Fibroblast of lung (primary cell): Measurements from ENCODE around the gene PNPLA3. TPM values are rescaled to one million over a fixed set of nuclear protein-coding genes. Genes with fewer than 3 reads are reported as not detected.

Experiments
- DNase-seq, 2 donors: peaks; one replicate each; pipeline versions ENCODE4 v3.0.0 to v3.0.0-alpha.2; 2010; ENCODE audit warnings: low read depth in 2 of 2
- H2AFZ ChIP-seq: 2 replicates; pipeline ENCODE4 v1.5.1; 2012; ENCODE audit warnings: low read length, control low read depth, inconsistent platforms
- H3K27ac ChIP-seq: 2 replicates; pipeline ENCODE4 v1.5.1; 2011; ENCODE audit warnings: low read length, control low read depth; ENCODE audit not compliant: insufficient read depth
- H3K27me3 ChIP-seq: 2 replicates; pipeline ENCODE4 v1.5.1; 2011; ENCODE audit warnings: mild to moderate bottlenecking, low read length; ENCODE audit not compliant: control insufficient read depth, insufficient read depth
- H3K36me3 ChIP-seq: 2 replicates; pipeline ENCODE4 v1.5.1; 2011; ENCODE audit warnings: low read length; ENCODE audit not compliant: control insufficient read depth, insufficient read depth
- H3K4me1 ChIP-seq: 2 replicates; pipeline ENCODE4 v1.5.1; 2011; ENCODE audit warnings: low read length; ENCODE audit not compliant: control insufficient read depth, insufficient read depth; ENCODE audit errors: extremely low read depth
- H3K4me2 ChIP-seq: 2 replicates; pipeline ENCODE4 v1.5.1; 2011; ENCODE audit warnings: low read length, control low read depth; ENCODE audit not compliant: insufficient read depth; ENCODE audit errors: extremely low read depth
- H3K4me3 ChIP-seq, 4 experiments: fragments of 200-600 bp in 1 of 4; sonication (generic) in 1 of 4; replicated peaks in 1 of 4; 2 replicates each; pipeline ENCODE4 v1.5.1; 2011 to 2016; ENCODE audit warnings: low read length in 4 of 4, low read depth in 3 of 4, mild to moderate bottlenecking in 3 of 4, control low read depth in 2 of 4, inconsistent platforms in 1 of 4, mixed read lengths in 1 of 4; ENCODE audit not compliant: insufficient read depth in 1 of 4; ENCODE audit errors: control extremely low read depth in 1 of 4
- H3K79me2 ChIP-seq: 2 replicates; pipeline ENCODE4 v1.5.1; 2012; ENCODE audit warnings: mild to moderate bottlenecking, low read length, inconsistent platforms; ENCODE audit not compliant: control insufficient read depth, insufficient read depth
- H3K9ac ChIP-seq: 2 replicates; pipeline ENCODE4 v1.5.1; 2011; ENCODE audit warnings: mild to moderate bottlenecking, low read length, control low read depth; ENCODE audit not compliant: insufficient read depth
- H3K9me3 ChIP-seq: 2 replicates; pipeline ENCODE4 v1.5.1; 2012; ENCODE audit warnings: low read depth, low read length; ENCODE audit not compliant: control insufficient read depth, insufficient read depth
- H4K20me1 ChIP-seq: 2 replicates; pipeline ENCODE4 v1.5.1; 2011; ENCODE audit warnings: low read length; ENCODE audit not compliant: control insufficient read depth, insufficient read depth; ENCODE audit errors: extremely low read depth
- EZH2 ChIP-seq: IDR thresholded peaks from 2 replicates; pipeline ENCODE4 v1.5.1; 2012; ENCODE audit warnings: low read length, control low read depth, mild to moderate bottlenecking; ENCODE audit errors: missing control alignments
- polyA plus RNA-seq, 2 donors: library from polyadenylated mRNA; depleted of rRNA in 1 of 2; stranded (reverse) in 1 of 2; unstranded in 1 of 2; fragments of >200 nt; gene quantifications; 2 replicates each; pipeline ENCODE4 v1.2.1, GENCODE V29; 2011 to 2012; ENCODE audit warnings: missing spikeins in 1 of 2
- total RNA-seq: library from RNA; depleted of rRNA; stranded (reverse); fragments of >200 nt; gene quantifications from 2 replicates; pipeline ENCODE4 v1.2.1, GENCODE V29; 2014
- TF ChIP-seq, protein P1 (sequence below), 2 donors: IDR thresholded peaks in 1 of 2; conservative IDR thresholded peaks in 1 of 2; 1 replicate in 1 of 2; 2 replicates in 1 of 2; pipeline ENCODE4 v1.5.1; 2011 to 2012; ENCODE audit warnings: low read length in 2 of 2, control low read depth in 1 of 2, inconsistent platforms in 1 of 2, low read depth in 1 of 2, mild to moderate bottlenecking in 1 of 2

The PNPLA3 gene
- total and polyA plus RNA-seq, 2 donors (not counting 1 experiment from before 2014, with no cell fraction given), result 6.8 to 12.6 TPM

DNA sequence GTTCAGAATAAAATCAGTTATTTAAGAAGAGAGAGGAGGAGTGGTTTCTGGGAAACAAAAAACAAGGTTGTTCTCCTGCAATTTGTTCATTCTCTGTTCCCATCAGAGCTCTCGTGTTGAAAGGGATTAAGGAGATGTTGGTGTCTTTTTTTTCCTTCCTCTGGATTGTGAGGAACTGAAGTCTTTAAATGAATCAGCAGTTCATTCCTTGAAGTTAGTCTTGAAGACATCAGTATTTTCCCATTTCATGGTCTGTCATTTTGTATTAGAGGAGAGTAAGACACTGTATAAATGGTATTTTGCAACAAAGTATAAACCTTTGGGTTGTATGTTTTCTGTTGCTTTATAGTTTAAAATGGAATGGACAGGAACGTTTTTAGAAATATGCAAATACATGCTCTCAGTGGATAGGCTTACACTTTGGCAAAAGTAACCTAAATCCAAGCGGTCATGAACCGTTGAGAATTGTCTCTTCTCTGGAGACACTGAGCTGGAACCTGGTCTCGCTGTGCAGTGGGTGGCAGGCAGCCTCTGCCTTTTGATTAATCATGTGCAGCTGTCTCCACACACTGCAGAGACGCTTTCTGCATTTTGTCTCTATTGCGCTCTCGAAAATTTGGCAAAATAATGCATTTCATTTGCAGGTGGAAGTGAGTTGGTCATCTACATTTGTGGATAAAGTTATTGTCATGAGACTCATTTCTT lies 64.7 kb downstream of the PNPLA3 start:
- Histone ChIP-seq H3K27ac (no peak overlapping the region), H3K36me3 (peaks cover 7% of the 10 kb centered on the region), H4K20me1 (no peaks in the 10 kb centered on the region), H3K4me3 (no peak overlapping the region), H3K27me3 (no peaks in the 10 kb centered on the region), H3K4me2 (no peak overlapping the region), H3K9ac (no peak overlapping the region), H3K4me1 (peaks cover 3% of the 10 kb centered on the region), H3K9me3 (no peaks in the 10 kb centered on the region), H3K79me2 (no peaks in the 10 kb centered on the region), H2AFZ (no peak overlapping the region)
- no peak for TF ChIP-seq EZH2
- TF ChIP-seq, protein P1, sequence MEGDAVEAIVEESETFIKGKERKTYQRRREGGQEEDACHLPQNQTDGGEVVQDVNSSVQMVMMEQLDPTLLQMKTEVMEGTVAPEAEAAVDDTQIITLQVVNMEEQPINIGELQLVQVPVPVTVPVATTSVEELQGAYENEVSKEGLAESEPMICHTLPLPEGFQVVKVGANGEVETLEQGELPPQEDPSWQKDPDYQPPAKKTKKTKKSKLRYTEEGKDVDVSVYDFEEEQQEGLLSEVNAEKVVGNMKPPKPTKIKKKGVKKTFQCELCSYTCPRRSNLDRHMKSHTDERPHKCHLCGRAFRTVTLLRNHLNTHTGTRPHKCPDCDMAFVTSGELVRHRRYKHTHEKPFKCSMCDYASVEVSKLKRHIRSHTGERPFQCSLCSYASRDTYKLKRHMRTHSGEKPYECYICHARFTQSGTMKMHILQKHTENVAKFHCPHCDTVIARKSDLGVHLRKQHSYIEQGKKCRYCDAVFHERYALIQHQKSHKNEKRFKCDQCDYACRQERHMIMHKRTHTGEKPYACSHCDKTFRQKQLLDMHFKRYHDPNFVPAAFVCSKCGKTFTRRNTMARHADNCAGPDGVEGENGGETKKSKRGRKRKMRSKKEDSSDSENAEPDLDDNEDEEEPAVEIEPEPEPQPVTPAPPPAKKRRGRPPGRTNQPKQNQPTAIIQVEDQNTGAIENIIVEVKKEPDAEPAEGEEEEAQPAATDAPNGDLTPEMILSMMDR (conservative IDR thresholded peaks at IDR 0.05 in 1 of 2, IDR thresholded peaks at IDR 0.05 in 1 of 2; ENCODE audit: low read depth in 1 of 2, low read length in 2 of 2), result no peak
- DNase-seq, result no peak

GRCh38 chr22:43988960-43989359 lies 65.4 kb downstream of the PNPLA3 start:
- H4K20me1 ChIP-seq, result no peaks in the 10 kb centered on the region
- TF ChIP-seq, protein P1 (conservative IDR thresholded peaks at IDR 0.05 in 1 of 2, IDR thresholded peaks at IDR 0.05 in 1 of 2; ENCODE audit: low read depth in 1 of 2, low read length in 2 of 2), result no peak
- TF ChIP-seq EZH2, result no peak
- H3K27me3 ChIP-seq, result no peaks in the 10 kb centered on the region
- no peak overlapping the region for H3K4me2 ChIP-seq
- H3K27ac ChIP-seq, result no peak overlapping the region
- H3K79me2 ChIP-seq, result no peaks in the 10 kb centered on the region
- no peak overlapping the region for H3K9ac ChIP-seq
- H2AFZ ChIP-seq, result no peak overlapping the region
- H3K36me3 ChIP-seq, result peaks cover 9% of the 10 kb centered on the region
- DNase-seq, result no peak
- H3K4me1 ChIP-seq, result peaks cover 3% of the 10 kb centered on the region
- H3K9me3 ChIP-seq, result no peaks in the 10 kb centered on the region
- H3K4me3 ChIP-seq, result no peak overlapping the region

DNA sequence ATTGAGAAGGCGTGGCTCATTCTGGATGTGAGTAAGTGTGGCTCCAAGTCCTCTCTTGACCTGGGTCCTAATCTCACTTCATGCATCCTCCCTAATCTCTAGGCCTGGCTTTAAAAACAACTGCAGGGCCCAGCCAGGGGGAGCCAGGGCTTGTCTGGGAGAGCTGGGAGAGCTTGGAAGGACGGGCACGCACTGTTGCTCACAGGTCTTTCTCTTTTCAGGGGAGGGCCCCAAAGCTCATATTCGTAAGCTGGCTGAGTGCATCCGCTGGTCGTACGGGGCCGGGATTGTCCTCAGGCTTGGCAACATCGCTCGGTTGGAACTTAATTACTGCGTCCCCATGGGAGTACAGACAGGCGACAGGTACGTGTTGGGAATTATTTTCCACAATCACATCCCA lies 66.4 kb downstream of the PNPLA3 start:
- Histone ChIP-seq H3K4me1 (peaks cover 3% of the 10 kb centered on the region), H3K36me3 (peaks cover 11% of the 10 kb centered on the region)
- TF ChIP-seq, protein P1 (conservative IDR thresholded peaks at IDR 0.05 in 1 of 2, IDR thresholded peaks at IDR 0.05 in 1 of 2; ENCODE audit: low read depth in 1 of 2, low read length in 2 of 2), result no peak
- no peak for TF ChIP-seq EZH2

More for the DNA sequence above, 66.4 kb downstream of the PNPLA3 start:
- Histone ChIP-seq H2AFZ (no peak overlapping the region), H3K27me3 (no peaks in the 10 kb centered on the region), H3K4me3 (no peak overlapping the region), H3K9me3 (no peaks in the 10 kb centered on the region), H3K27ac (no peak overlapping the region), H4K20me1 (no peaks in the 10 kb centered on the region), H3K9ac (no peak overlapping the region), H3K79me2 (no peaks in the 10 kb centered on the region), H3K4me2 (no peak overlapping the region)
- DNase-seq, result no peak
